Ishikawa (cell line): ENCODE results near the gene R3HDM1.

Experiments
- EP300 ChIP-seq: IDR thresholded peaks from 2 replicates; pipeline ENCODE4 v1.6.1; 2012; ENCODE audit warnings: borderline replicate concordance
- FOXM1 ChIP-seq: IDR thresholded peaks from 2 replicates; pipeline ENCODE4 v1.6.1; 2012; ENCODE audit warnings: low read depth, borderline replicate concordance
- MAX ChIP-seq: IDR thresholded peaks from 2 replicates; pipeline ENCODE4 v1.6.1; 2012
- NFIC ChIP-seq: IDR thresholded peaks from 2 replicates; pipeline ENCODE4 v1.6.1; 2012
- RAD21 ChIP-seq: IDR thresholded peaks from 2 replicates; pipeline ENCODE4 v1.6.1; 2012; ENCODE audit warnings: low read depth
- TAF1 ChIP-seq: IDR thresholded peaks from 2 replicates; pipeline ENCODE4 v1.6.1; 2012; ENCODE audit warnings: low read depth, mild to moderate bottlenecking
- USF1 ChIP-seq: IDR thresholded peaks from 2 replicates; pipeline ENCODE4 v1.6.1; 2012
- YY1 ChIP-seq: IDR thresholded peaks from 2 replicates; pipeline ENCODE4 v1.6.1; 2012; ENCODE audit warnings: low read depth

GRCh38 chr2:135756692-135757091, 225.4 kb downstream of the R3HDM1 start:
- TF ChIP-seq RAD21 (no peak), EP300 (no peak), TAF1 (no peak), YY1 (no peak), MAX (no peak), NFIC (no peak), USF1 (no peak), FOXM1 (no peak)
